Thyroid gland (tissue), 4 donors: ENCODE measurements around the gene CTSD. TPM values are rescaled to one million over a fixed set of nuclear protein-coding genes. Genes with fewer than 3 reads are reported as not detected.

ENCODE experiments used
- DNase-seq, 2 donors: peaks; one replicate each; pipeline ENCODE4 v3.0.0-alpha.2; 2019
- H3K27ac ChIP-seq, 3 donors: fragments of 200-600 bp; sonication (generic); 1 replicate in 2 of 3; 2 replicates in 1 of 3; pipeline ENCODE4 v1.5.1; 2016 to 2019; ENCODE audit warnings: mild to moderate bottlenecking in 1 of 3, moderate library complexity in 1 of 3
- H3K27me3 ChIP-seq: fragments of 200-600 bp; sonication (generic); one replicate; pipeline ENCODE4 v1.5.1; 2019
- H3K36me3 ChIP-seq, 2 donors: fragments of 200-600 bp; sonication (generic); one replicate each; pipeline ENCODE4 v1.5.1; 2016 to 2019
- H3K4me1 ChIP-seq, 2 donors: fragments of 200-600 bp; sonication (generic); one replicate each; pipeline ENCODE4 v1.5.1; 2017 to 2019
- H3K4me3 ChIP-seq, 3 donors: fragments of 200-600 bp; sonication (generic); replicated peaks in 1 of 3; 1 replicate in 2 of 3; 2 replicates in 1 of 3; pipeline ENCODE4 v1.5.1; 2016; ENCODE audit warnings: mild to moderate bottlenecking in 1 of 3
- H3K9me3 ChIP-seq: fragments of 200-600 bp; sonication (generic); one replicate; pipeline ENCODE4 v1.5.1; 2017
- POLR2A ChIP-seq, 2 donors: fragments of 450-650 bp; IDR thresholded peaks; one replicate each; pipeline ENCODE4 v1.6.1; 2017; ENCODE audit warnings: antibody characterized with exemption in 2 of 2, mild to moderate bottlenecking in 2 of 2, moderate library complexity in 1 of 2
- WGBS, 2 donors: methylation state at CpG; one replicate each; pipeline ENCODE4 v1.1.5; 2017; 5-methylcytosine and 5-hydroxymethylcytosine counted together
- intact Hi-C: fragments of 100-400 bp; cut with DNase I; formaldehyde crosslinking; loops from one replicate; pipeline ENCODE4 v1.15.1; 2023
- total RNA-seq, 4 donors: library from RNA; depleted of rRNA; stranded (reverse); fragments of >200 nt; gene quantifications; one replicate each; pipeline ENCODE4 v1.2.3, GENCODE V29; 2016
- TF ChIP-seq, protein P1 (sequence below), 6 experiments: fragments of 200-600 bp in 3 of 6; fragments of 450-650 bp in 3 of 6; sonication (generic) in 3 of 6; IDR thresholded peaks; one replicate each; pipeline ENCODE4 v1.5.1; 2016 to 2019; ENCODE audit warnings: antibody characterized with exemption in 6 of 6, mild to moderate bottlenecking in 2 of 6, inconsistent platforms in 1 of 6, moderate library complexity in 1 of 6

CTSD gene
- total RNA-seq, 4 donors from 2014 or later: 363 to 577 (median 457) TPM

GRCh38 chr11:1714908-1715885 is 48.5 kb downstream of the CTSD start:
- H3K27me3 ChIP-seq: no peaks in the 10 kb centered on the region
- H3K4me1 ChIP-seq: peaks cover 0 to 6% of the 10 kb centered on the region in 2 donors
- TF ChIP-seq, protein P1, sequence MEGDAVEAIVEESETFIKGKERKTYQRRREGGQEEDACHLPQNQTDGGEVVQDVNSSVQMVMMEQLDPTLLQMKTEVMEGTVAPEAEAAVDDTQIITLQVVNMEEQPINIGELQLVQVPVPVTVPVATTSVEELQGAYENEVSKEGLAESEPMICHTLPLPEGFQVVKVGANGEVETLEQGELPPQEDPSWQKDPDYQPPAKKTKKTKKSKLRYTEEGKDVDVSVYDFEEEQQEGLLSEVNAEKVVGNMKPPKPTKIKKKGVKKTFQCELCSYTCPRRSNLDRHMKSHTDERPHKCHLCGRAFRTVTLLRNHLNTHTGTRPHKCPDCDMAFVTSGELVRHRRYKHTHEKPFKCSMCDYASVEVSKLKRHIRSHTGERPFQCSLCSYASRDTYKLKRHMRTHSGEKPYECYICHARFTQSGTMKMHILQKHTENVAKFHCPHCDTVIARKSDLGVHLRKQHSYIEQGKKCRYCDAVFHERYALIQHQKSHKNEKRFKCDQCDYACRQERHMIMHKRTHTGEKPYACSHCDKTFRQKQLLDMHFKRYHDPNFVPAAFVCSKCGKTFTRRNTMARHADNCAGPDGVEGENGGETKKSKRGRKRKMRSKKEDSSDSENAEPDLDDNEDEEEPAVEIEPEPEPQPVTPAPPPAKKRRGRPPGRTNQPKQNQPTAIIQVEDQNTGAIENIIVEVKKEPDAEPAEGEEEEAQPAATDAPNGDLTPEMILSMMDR (IDR thresholded peaks at IDR 0.05): no peak
- TF ChIP-seq POLR2A (IDR thresholded peaks at IDR 0.05): no peak

DNA sequence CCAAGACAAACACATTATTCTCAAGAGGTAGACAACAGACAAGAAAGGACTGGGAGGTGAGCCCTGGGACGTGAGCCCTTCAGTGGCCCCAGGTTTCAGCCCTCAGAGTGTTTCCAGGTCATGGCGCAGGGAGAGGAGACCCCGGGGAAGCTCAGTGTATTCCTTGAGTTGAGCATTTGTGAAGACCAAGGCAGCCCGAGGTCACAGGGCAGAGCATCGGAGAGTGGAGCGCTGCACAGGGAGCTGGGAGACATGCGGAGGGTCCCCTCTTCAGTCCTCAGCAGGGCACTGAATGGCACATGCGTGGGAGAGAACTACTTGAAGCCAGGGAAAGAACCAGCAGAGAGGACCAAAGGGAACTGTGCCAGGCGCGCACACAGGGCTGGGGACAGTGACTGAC is 55.0 kb downstream of the CTSD start:
- DNase-seq: no peak
- no peaks in the 10 kb centered on the region for H3K27me3 ChIP-seq
- intact Hi-C loops: no loop called here
- H3K36me3 ChIP-seq: no peaks in the 10 kb centered on the region
- TF ChIP-seq, protein P1 (IDR thresholded peaks at IDR 0.05): no peak
- no peak for TF ChIP-seq POLR2A (IDR thresholded peaks at IDR 0.05)
- 81 to 85% methylated on average over 10 of the region's 10 CpGs for WGBS, 2 donors
- H3K4me3 ChIP-seq: no peak overlapping the region
- H3K9me3 ChIP-seq: no peaks in the 10 kb centered on the region
- H3K4me1 ChIP-seq: no peaks in the 10 kb centered on the region
- H3K27ac ChIP-seq: no peak overlapping the region

More at GRCh38 chr11:1714908-1715885, 48.5 kb downstream of the CTSD start:
- Histone ChIP-seq H3K27ac (no peak overlapping the region), H3K36me3 (no peaks in the 10 kb centered on the region), H3K4me3 (no peak overlapping the region), H3K9me3 (no peaks in the 10 kb centered on the region)
- 73 to 80% methylated on average over 24 of the region's 24 CpGs for WGBS, 2 donors
- no peak for DNase-seq
- intact Hi-C loops: no loop called here

DNA sequence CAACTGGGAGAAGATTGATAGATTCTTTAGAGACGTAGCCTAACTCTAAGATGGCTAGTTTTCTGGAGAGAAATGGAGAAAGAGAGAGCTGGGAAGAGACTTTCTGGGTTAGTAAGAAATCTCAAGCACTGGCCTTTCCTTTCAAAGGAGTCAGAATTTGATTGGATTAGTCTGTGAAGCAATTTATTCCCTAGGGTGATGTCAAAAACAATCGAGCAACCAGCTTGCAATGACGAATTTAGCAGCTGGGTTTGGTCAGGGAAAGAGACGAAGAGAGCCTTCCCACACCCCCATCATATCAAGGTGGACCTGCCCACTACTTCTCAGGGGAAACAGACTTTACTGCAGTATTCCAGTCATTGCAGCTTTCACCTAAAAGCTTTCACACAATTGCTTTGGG is 56.0 kb downstream of the CTSD start:
- DNase-seq: no peak
- Histone ChIP-seq H3K4me1 (no peaks in the 10 kb centered on the region), H3K27ac (no peak overlapping the region), H3K9me3 (no peaks in the 10 kb centered on the region), H3K4me3 (no peak overlapping the region), H3K36me3 (no peaks in the 10 kb centered on the region), H3K27me3 (no peaks in the 10 kb centered on the region)
- TF ChIP-seq POLR2A (IDR thresholded peaks at IDR 0.05): no peak
- TF ChIP-seq, protein P1 (IDR thresholded peaks at IDR 0.05): no peak
- 45 to 58% methylated on average over 4 of the region's 4 CpGs for WGBS, 2 donors
- intact Hi-C loops: no loop called here

GRCh38 chr11:1706634-1707400 is 56.9 kb downstream of the CTSD start:
- 87 to 90% methylated on average over 8 to 13 of the region's 17 CpGs for WGBS, 2 donors

More at GRCh38 chr11:1706634-1707400, 56.9 kb downstream of the CTSD start:
- H3K27ac ChIP-seq: no peak overlapping the region
- H3K9me3 ChIP-seq: no peaks in the 10 kb centered on the region
- TF ChIP-seq POLR2A (IDR thresholded peaks at IDR 0.05): no peak
- TF ChIP-seq, protein P1 (IDR thresholded peaks at IDR 0.05): no peak
- intact Hi-C loops: no loop called here
- H3K27me3 ChIP-seq: no peaks in the 10 kb centered on the region
- H3K36me3 ChIP-seq: no peaks in the 10 kb centered on the region
- H3K4me3 ChIP-seq: no peak overlapping the region
- no peak for DNase-seq
- no peaks in the 10 kb centered on the region for H3K4me1 ChIP-seq
